Fibroblast of lung (primary cell): ENCODE measurements around the gene EWSR1. TPM values are rescaled to one million over a fixed set of nuclear protein-coding genes. Genes with fewer than 3 reads are reported as not detected.

Experiments used
- DNase-seq, 2 donors: peaks; one replicate each; pipeline versions ENCODE4 v3.0.0 to v3.0.0-alpha.2; 2010; ENCODE audit warnings: low read depth in 2 of 2
- H2AFZ ChIP-seq: 2 replicates; pipeline ENCODE4 v1.5.1; 2012; ENCODE audit warnings: low read length, control low read depth, inconsistent platforms
- H3K27ac ChIP-seq: 2 replicates; pipeline ENCODE4 v1.5.1; 2011; ENCODE audit warnings: low read length, control low read depth; ENCODE audit not compliant: insufficient read depth
- H3K27me3 ChIP-seq: 2 replicates; pipeline ENCODE4 v1.5.1; 2011; ENCODE audit warnings: mild to moderate bottlenecking, low read length; ENCODE audit not compliant: control insufficient read depth, insufficient read depth
- H3K36me3 ChIP-seq: 2 replicates; pipeline ENCODE4 v1.5.1; 2011; ENCODE audit warnings: low read length; ENCODE audit not compliant: control insufficient read depth, insufficient read depth
- H3K4me1 ChIP-seq: 2 replicates; pipeline ENCODE4 v1.5.1; 2011; ENCODE audit warnings: low read length; ENCODE audit not compliant: control insufficient read depth, insufficient read depth; ENCODE audit errors: extremely low read depth
- H3K4me2 ChIP-seq: 2 replicates; pipeline ENCODE4 v1.5.1; 2011; ENCODE audit warnings: low read length, control low read depth; ENCODE audit not compliant: insufficient read depth; ENCODE audit errors: extremely low read depth
- H3K4me3 ChIP-seq, 4 experiments: fragments of 200-600 bp in 1 of 4; sonication (generic) in 1 of 4; replicated peaks in 1 of 4; 2 replicates each; pipeline ENCODE4 v1.5.1; 2011 to 2016; ENCODE audit warnings: low read length in 4 of 4, low read depth in 3 of 4, mild to moderate bottlenecking in 3 of 4, control low read depth in 2 of 4, inconsistent platforms in 1 of 4, mixed read lengths in 1 of 4; ENCODE audit not compliant: insufficient read depth in 1 of 4; ENCODE audit errors: control extremely low read depth in 1 of 4
- H3K79me2 ChIP-seq: 2 replicates; pipeline ENCODE4 v1.5.1; 2012; ENCODE audit warnings: mild to moderate bottlenecking, low read length, inconsistent platforms; ENCODE audit not compliant: control insufficient read depth, insufficient read depth
- H3K9ac ChIP-seq: 2 replicates; pipeline ENCODE4 v1.5.1; 2011; ENCODE audit warnings: mild to moderate bottlenecking, low read length, control low read depth; ENCODE audit not compliant: insufficient read depth
- H3K9me3 ChIP-seq: 2 replicates; pipeline ENCODE4 v1.5.1; 2012; ENCODE audit warnings: low read depth, low read length; ENCODE audit not compliant: control insufficient read depth, insufficient read depth
- H4K20me1 ChIP-seq: 2 replicates; pipeline ENCODE4 v1.5.1; 2011; ENCODE audit warnings: low read length; ENCODE audit not compliant: control insufficient read depth, insufficient read depth; ENCODE audit errors: extremely low read depth
- EZH2 ChIP-seq: IDR thresholded peaks from 2 replicates; pipeline ENCODE4 v1.5.1; 2012; ENCODE audit warnings: low read length, control low read depth, mild to moderate bottlenecking; ENCODE audit errors: missing control alignments
- polyA plus RNA-seq, 2 donors: library from polyadenylated mRNA; depleted of rRNA in 1 of 2; stranded (reverse) in 1 of 2; unstranded in 1 of 2; fragments of >200 nt; gene quantifications; 2 replicates each; pipeline ENCODE4 v1.2.1, GENCODE V29; 2011 to 2012; ENCODE audit warnings: missing spikeins in 1 of 2
- total RNA-seq: library from RNA; depleted of rRNA; stranded (reverse); fragments of >200 nt; gene quantifications from 2 replicates; pipeline ENCODE4 v1.2.1, GENCODE V29; 2014
- TF ChIP-seq, protein P1 (sequence below), 2 donors: IDR thresholded peaks in 1 of 2; conservative IDR thresholded peaks in 1 of 2; 1 replicate in 1 of 2; 2 replicates in 1 of 2; pipeline ENCODE4 v1.5.1; 2011 to 2012; ENCODE audit warnings: low read length in 2 of 2, control low read depth in 1 of 2, inconsistent platforms in 1 of 2, low read depth in 1 of 2, mild to moderate bottlenecking in 1 of 2

The EWSR1 gene
- total and polyA plus RNA-seq, 2 donors (not counting 1 experiment from before 2014, with no cell fraction given) = 150 to 172 TPM

- DNase-seq = peak; percentile 5 to 71
- no peaks in the 10 kb centered on the region for H4K20me1 ChIP-seq
- no peaks in the 10 kb centered on the region for H3K79me2 ChIP-seq
- H3K36me3 ChIP-seq = no peaks in the 10 kb centered on the region
- H3K27ac ChIP-seq = no peak overlapping the region
- H3K9ac ChIP-seq = no peak overlapping the region
- no peak overlapping the region for H2AFZ ChIP-seq
- no peaks in the 10 kb centered on the region for H3K9me3 ChIP-seq
- TF ChIP-seq, protein P1, sequence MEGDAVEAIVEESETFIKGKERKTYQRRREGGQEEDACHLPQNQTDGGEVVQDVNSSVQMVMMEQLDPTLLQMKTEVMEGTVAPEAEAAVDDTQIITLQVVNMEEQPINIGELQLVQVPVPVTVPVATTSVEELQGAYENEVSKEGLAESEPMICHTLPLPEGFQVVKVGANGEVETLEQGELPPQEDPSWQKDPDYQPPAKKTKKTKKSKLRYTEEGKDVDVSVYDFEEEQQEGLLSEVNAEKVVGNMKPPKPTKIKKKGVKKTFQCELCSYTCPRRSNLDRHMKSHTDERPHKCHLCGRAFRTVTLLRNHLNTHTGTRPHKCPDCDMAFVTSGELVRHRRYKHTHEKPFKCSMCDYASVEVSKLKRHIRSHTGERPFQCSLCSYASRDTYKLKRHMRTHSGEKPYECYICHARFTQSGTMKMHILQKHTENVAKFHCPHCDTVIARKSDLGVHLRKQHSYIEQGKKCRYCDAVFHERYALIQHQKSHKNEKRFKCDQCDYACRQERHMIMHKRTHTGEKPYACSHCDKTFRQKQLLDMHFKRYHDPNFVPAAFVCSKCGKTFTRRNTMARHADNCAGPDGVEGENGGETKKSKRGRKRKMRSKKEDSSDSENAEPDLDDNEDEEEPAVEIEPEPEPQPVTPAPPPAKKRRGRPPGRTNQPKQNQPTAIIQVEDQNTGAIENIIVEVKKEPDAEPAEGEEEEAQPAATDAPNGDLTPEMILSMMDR (conservative IDR thresholded peaks at IDR 0.05 in 1 of 2, IDR thresholded peaks at IDR 0.05 in 1 of 2; ENCODE audit: low read depth in 1 of 2, low read length in 2 of 2) = no peak
- no peak for TF ChIP-seq EZH2
- H3K4me2 ChIP-seq = peak overlapping the region; percentile 32
- peaks cover 9% of the 10 kb centered on the region for H3K27me3 ChIP-seq
- H3K4me1 ChIP-seq = peaks cover 6% of the 10 kb centered on the region
- no peak overlapping the region for H3K4me3 ChIP-seq
These were observed 42.5 kb upstream of the EWSR1 start for GRCh38 chr22:29225422-29226090.

DNA sequence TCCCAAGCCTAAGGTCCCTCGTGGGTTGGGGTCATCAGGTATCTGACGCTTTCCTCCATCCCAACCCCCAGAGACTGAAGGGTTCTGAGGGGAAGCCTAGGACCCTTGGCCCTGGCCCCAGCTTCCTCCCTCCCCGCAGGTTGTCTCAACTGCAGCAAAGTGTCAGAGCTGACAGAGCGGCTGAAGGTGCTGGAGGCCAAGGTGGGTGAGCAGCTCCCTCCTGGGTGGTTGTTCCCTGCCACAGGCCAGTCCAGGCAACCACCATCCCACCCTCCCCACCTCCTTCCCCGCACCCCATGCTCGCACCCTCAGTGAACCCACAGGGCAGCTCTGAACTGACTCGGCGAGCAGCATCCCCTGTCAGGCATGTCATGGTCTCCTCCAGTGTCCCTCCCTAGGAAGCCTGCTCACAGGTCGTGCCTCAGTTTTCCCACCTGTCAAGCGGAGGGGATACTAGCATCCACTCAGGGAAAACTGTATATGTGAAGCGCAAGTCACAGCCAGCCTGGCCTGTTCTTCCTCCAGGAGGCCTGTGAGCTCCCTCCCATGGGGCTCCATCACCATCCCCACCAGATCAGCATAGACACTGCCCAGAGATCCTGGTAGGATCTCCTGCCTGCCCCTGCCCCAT lies 41.6 kb upstream of the EWSR1 start:
- no peak overlapping the region for H3K27ac ChIP-seq
- H4K20me1 ChIP-seq = no peaks in the 10 kb centered on the region
- H3K79me2 ChIP-seq = no peaks in the 10 kb centered on the region
- DNase-seq = no peak
- peaks cover 6% of the 10 kb centered on the region for H3K4me1 ChIP-seq
- H3K4me2 ChIP-seq = no peak overlapping the region
- no peak overlapping the region for H2AFZ ChIP-seq
- H3K9ac ChIP-seq = no peak overlapping the region
- H3K36me3 ChIP-seq = no peaks in the 10 kb centered on the region
- no peaks in the 10 kb centered on the region for H3K9me3 ChIP-seq
- no peak for TF ChIP-seq EZH2
- TF ChIP-seq, protein P1 (conservative IDR thresholded peaks at IDR 0.05 in 1 of 2, IDR thresholded peaks at IDR 0.05 in 1 of 2; ENCODE audit: low read depth in 1 of 2, low read length in 2 of 2) = no peak
- no peak overlapping the region for H3K4me3 ChIP-seq
- peaks cover 9% of the 10 kb centered on the region for H3K27me3 ChIP-seq

DNA sequence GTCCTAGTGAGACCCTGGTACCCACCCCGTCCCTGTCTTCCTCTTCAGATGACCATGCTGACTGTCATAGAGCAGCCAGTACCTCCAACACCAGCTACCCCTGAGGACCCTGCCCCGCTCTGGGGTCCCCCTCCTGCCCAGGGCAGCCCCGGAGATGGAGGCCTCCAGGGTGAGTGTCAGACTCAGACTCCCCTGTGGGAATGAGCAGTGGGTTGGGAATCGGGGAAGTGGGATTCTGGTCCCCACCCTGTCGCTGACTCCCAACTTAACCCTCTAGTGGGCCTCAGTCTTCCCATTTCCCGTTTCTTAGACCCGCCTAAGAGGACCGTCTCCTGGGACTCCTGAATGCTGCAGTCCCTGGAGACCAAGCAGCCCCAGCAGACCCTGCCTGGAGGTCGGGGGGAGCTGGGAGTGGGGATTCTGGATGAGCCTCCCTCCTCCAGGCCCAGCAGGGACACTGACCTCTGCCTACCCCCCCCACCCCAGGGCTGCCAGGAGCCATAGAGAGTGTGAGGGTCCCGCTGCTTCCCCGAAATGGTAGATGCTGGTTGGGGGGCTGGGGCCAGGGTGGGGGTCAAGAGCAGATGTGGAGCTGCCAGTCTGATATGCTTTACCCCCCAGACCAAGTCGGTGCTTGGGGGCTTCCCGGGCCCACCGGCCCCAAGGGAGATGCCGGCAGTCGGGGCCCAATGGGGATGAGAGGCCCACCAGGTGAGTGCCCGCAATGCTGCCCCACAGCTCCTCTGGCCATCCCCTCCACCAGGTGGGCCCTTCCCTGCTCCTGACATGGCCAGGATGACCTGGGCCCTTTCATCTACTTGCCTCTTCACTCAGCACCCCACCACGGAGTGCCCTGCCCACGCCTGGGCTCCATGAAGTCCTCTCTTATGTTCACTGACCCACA lies 36.8 kb upstream of the EWSR1 start:
- Histone ChIP-seq H3K9me3 (no peaks in the 10 kb centered on the region), H3K9ac (no peak overlapping the region), H3K27me3 (peaks cover under 1% of the 10 kb centered on the region), H3K79me2 (no peaks in the 10 kb centered on the region), H3K36me3 (no peaks in the 10 kb centered on the region), H2AFZ (no peak overlapping the region), H3K4me3 (no peak overlapping the region), H4K20me1 (no peaks in the 10 kb centered on the region), H3K27ac (no peak overlapping the region), H3K4me1 (no peaks in the 10 kb centered on the region), H3K4me2 (no peak overlapping the region)
- DNase-seq = no peak
- no peak for TF ChIP-seq EZH2
